Keratinocyte (primary cell): ENCODE results near the gene TFPT. TPM values are rescaled to one million over a fixed set of nuclear protein-coding genes. Genes with fewer than 3 reads are reported as not detected.

ENCODE experiments used
- DNase-seq: peaks from one replicate; pipeline ENCODE4 v3.0.0-alpha.2; 2011; ENCODE audit warnings: low read depth, missing footprints, low spot score
- FAIRE-seq: peaks from 2 replicates; lab custom pipeline; 2011; peaks lifted over from hg19 to GRCh38; lab: Jason Lieb, UNC
- H2AFZ ChIP-seq: 2 replicates; pipeline ENCODE4 v1.6.0; 2012; ENCODE audit warnings: low read length, control low read depth, inconsistent platforms; ENCODE audit not compliant: control insufficient read depth
- H3K27ac ChIP-seq: 2 replicates; pipeline ENCODE4 v1.5.1; 2011; ENCODE audit warnings: low read length; ENCODE audit not compliant: control insufficient read depth, insufficient read depth
- H3K27me3 ChIP-seq: 3 replicates; pipeline ENCODE4 v1.6.0; 2011; ENCODE audit warnings: low read length; ENCODE audit not compliant: control insufficient read depth, insufficient read depth; ENCODE audit errors: extremely low read depth
- H3K36me3 ChIP-seq, 2 experiments: 2 replicates in 1 of 2; 3 replicates in 1 of 2; pipeline ENCODE4 v1.5.1; 2011; ENCODE audit warnings: low read length in 2 of 2, mild to moderate bottlenecking in 1 of 2; ENCODE audit not compliant: control insufficient read depth in 2 of 2, insufficient read depth in 2 of 2; ENCODE audit errors: extremely low read depth in 1 of 2
- H3K4me1 ChIP-seq: 3 replicates; pipeline ENCODE4 v1.5.1; 2011; ENCODE audit warnings: low read length; ENCODE audit not compliant: control insufficient read depth, insufficient read depth; ENCODE audit errors: extremely low read depth
- H3K4me2 ChIP-seq: 3 replicates; pipeline ENCODE4 v1.6.0; 2011; ENCODE audit warnings: low read depth, low read length; ENCODE audit not compliant: control insufficient read depth, insufficient read depth; ENCODE audit errors: extremely low read depth
- H3K4me3 ChIP-seq, 3 experiments: fragments of 200-600 bp in 1 of 3; sonication (generic) in 1 of 3; 2 replicates in 2 of 3; 3 replicates in 1 of 3; pipeline ENCODE4 v1.5.1; 2011 to 2016; ENCODE audit warnings: low read length in 3 of 3, mild to moderate bottlenecking in 3 of 3, control low read depth in 2 of 3, inconsistent platforms in 1 of 3, low read depth in 1 of 3, mixed read lengths in 1 of 3, mixed run types in 1 of 3, moderate library complexity in 1 of 3; ENCODE audit not compliant: control insufficient read depth in 2 of 3, insufficient read depth in 2 of 3; ENCODE audit errors: extremely low read depth in 1 of 3
- H3K79me2 ChIP-seq: 2 replicates; pipeline ENCODE4 v1.6.0; 2012; ENCODE audit warnings: low read length; ENCODE audit not compliant: control insufficient read depth, insufficient read depth
- H3K9ac ChIP-seq: 3 replicates; pipeline ENCODE4 v1.6.0; 2011; ENCODE audit warnings: low read length; ENCODE audit not compliant: control insufficient read depth, insufficient read depth; ENCODE audit errors: extremely low read depth
- H3K9me1 ChIP-seq: 3 replicates; pipeline ENCODE4 v1.6.0; 2011; ENCODE audit warnings: low read length; ENCODE audit not compliant: control insufficient read depth, insufficient read depth; ENCODE audit errors: extremely low read depth
- H3K9me3 ChIP-seq: 2 replicates; pipeline ENCODE4 v1.5.1; 2012; ENCODE audit warnings: low read depth, low read length; ENCODE audit not compliant: control insufficient read depth
- H4K20me1 ChIP-seq: 3 replicates; pipeline ENCODE4 v1.6.0; 2011; ENCODE audit warnings: low read length; ENCODE audit not compliant: control insufficient read depth, insufficient read depth; ENCODE audit errors: extremely low read depth
- CTCF ChIP-seq, 3 experiments: IDR thresholded peaks in 1 of 3; conservative IDR thresholded peaks in 1 of 3; optimal IDR thresholded peaks in 1 of 3; 2 replicates in 2 of 3; 3 replicates in 1 of 3; pipeline versions ENCODE3 to v1.5.1; 2011; ENCODE audit warnings: low read length in 3 of 3, mild to moderate bottlenecking in 3 of 3, moderate library complexity in 2 of 3, control low read depth in 1 of 3, inconsistent platforms in 1 of 3; ENCODE audit not compliant: insufficient read depth in 2 of 3; ENCODE audit errors: extremely low read depth in 1 of 3
- EZH2 ChIP-seq: IDR thresholded peaks from one replicate; pipeline ENCODE4 v1.6.1; 2012; ENCODE audit warnings: inconsistent platforms, mild to moderate bottlenecking, low read length, moderate library complexity
- dilution Hi-C: fragments of 300-500 bp; cut with MboI; formaldehyde crosslinking; loops from one replicate; pipeline ENCODE4 v1.7.0; 2020; ENCODE audit warnings: low sequenced_read_pairs; ENCODE audit not compliant: extremely low pct_ligation_motif_present
- polyA plus RNA-seq, 5 experiments: library from polyadenylated mRNA; depleted of rRNA in 3 of 5; stranded (reverse) in 3 of 5; stranded (forward) in 1 of 5; unstranded in 1 of 5; fragments of >200 nt; gene quantifications; 1 replicate in 1 of 5; 2 replicates in 3 of 5; 3 replicates in 1 of 5; pipeline versions ENCODE4 v1.2.1 to v1.2.3, GENCODE V29; 2011 to 2012; ENCODE audit warnings: missing spikeins in 2 of 5, low read depth in 1 of 5, low replicate concordance in 1 of 5

Gene TFPT
- polyA plus RNA-seq, 1 donor (not counting 4 experiments of a cell fraction or from before 2014, with no cell fraction given) = 6.8 TPM

- peaks cover 31 to 38% of the 10 kb centered on the region in 2 experiments for H3K36me3 ChIP-seq
- peaks cover 7% of the 10 kb centered on the region for H3K79me2 ChIP-seq
- DNase-seq = no peak
- no peak overlapping the region for H3K4me2 ChIP-seq
- TF ChIP-seq CTCF (optimal IDR thresholded peaks at IDR 0.05 in 1 of 3, IDR thresholded peaks at IDR 0.05 in 1 of 3, conservative IDR thresholded peaks at IDR 0.05 in 1 of 3; ENCODE audit: extremely low read depth in 1 of 3, insufficient read depth in 2 of 3, low read length in 3 of 3) (no peak), EZH2 (no peak)
- no peak for FAIRE-seq
- no peak overlapping the region for H3K9ac ChIP-seq
- no peaks in the 10 kb centered on the region for H3K27me3 ChIP-seq
- no peak overlapping the region for H2AFZ ChIP-seq
- dilution Hi-C loops = no loop called here
- H3K9me1 ChIP-seq = no peaks in the 10 kb centered on the region
- no peaks in the 10 kb centered on the region for H3K9me3 ChIP-seq
- no peak overlapping the region for H3K4me3 ChIP-seq
- peaks cover 22% of the 10 kb centered on the region for H3K4me1 ChIP-seq
- H4K20me1 ChIP-seq = peaks cover 5% of the 10 kb centered on the region
- no peak overlapping the region for H3K27ac ChIP-seq
These were observed 41.0 kb upstream of the TFPT start for GRCh38 chr19:54156490-54156889.

- no peak for FAIRE-seq
- no peaks in the 10 kb centered on the region for H3K27me3 ChIP-seq
- H3K4me1 ChIP-seq = peaks cover 16% of the 10 kb centered on the region
- no peak overlapping the region for H3K27ac ChIP-seq
- H2AFZ ChIP-seq = no peak overlapping the region
- H4K20me1 ChIP-seq = peaks cover 9% of the 10 kb centered on the region
- no peak overlapping the region for H3K4me2 ChIP-seq
- TF ChIP-seq EZH2 = no peak
- TF ChIP-seq CTCF (optimal IDR thresholded peaks at IDR 0.05 in 1 of 3, IDR thresholded peaks at IDR 0.05 in 1 of 3, conservative IDR thresholded peaks at IDR 0.05 in 1 of 3; ENCODE audit: extremely low read depth in 1 of 3, insufficient read depth in 2 of 3, low read length in 3 of 3) = no peak
- H3K79me2 ChIP-seq = peaks cover 7% of the 10 kb centered on the region
- no peaks in the 10 kb centered on the region for H3K9me3 ChIP-seq
- no peaks in the 10 kb centered on the region for H3K9me1 ChIP-seq
- peaks cover 32 to 40% of the 10 kb centered on the region in 2 experiments for H3K36me3 ChIP-seq
- no peak overlapping the region for H3K4me3 ChIP-seq
- H3K9ac ChIP-seq = no peak overlapping the region
- dilution Hi-C loops = no loop called here
- no peak for DNase-seq
These were observed 40.2 kb upstream of the TFPT start for GRCh38 chr19:54155694-54156093.
